Suppressor macrophage treated with lipopolysaccharide for 4 hours (primary cell): ENCODE data around the gene RIPOR3.
"Not testable (repeated sequence)": the region's sequence is repeated elsewhere in the genome, so short reads cannot be mapped to it uniquely, and the experiment has no call there.

ENCODE experiments used
- DNase-seq: peaks from one replicate; pipeline ENCODE4 v3.0.0-alpha.2; 2020

The RIPOR3 gene

DNA sequence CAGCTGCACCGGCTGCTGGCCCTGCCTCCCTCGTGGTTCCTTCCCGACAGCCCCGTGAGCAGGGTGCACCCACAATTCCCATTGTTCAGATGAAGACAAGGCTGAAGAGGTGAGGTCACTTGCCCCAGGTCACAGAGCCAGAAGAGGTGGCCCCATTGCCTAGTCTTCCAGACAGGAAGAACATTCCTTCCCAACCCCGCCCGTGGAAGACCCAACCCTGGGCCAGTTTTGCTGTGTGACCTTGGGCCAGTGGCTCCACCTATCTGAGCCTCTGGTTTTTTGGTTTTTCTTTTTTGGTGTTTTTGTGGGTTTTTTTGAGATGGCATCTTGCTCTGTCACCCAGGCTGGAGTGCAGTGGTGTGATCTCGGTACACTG, 61.7 kb downstream of the RIPOR3 start:
- no peak for DNase-seq

- no peak for DNase-seq
Measured at GRCh38 chr20:50628853-50629669, 62.3 kb downstream of the RIPOR3 start.

DNA sequence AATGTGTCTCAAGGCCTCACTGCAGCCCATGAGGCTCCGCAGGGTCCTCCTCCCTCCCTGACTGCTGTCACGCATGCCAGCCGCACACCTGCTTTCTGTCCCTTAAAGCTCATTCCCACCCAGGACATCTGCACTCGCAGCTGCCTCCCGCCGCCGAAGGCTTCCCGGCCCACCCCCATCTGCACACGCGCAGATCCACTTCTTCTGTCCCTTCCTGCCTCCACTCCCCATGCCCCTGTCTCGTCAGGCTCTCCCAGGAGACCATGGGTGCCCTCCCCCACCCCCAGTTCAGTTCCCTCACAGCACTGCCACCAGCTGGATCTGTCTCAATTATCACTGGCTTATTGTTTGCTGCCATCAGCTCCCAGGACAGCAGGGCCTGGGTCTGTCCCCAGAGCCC, 63.0 kb downstream of the RIPOR3 start:
- DNase-seq, result no peak

GRCh38 chr20:50627747-50628146, 63.6 kb downstream of the RIPOR3 start:
- DNase-seq, result no peak

DNA sequence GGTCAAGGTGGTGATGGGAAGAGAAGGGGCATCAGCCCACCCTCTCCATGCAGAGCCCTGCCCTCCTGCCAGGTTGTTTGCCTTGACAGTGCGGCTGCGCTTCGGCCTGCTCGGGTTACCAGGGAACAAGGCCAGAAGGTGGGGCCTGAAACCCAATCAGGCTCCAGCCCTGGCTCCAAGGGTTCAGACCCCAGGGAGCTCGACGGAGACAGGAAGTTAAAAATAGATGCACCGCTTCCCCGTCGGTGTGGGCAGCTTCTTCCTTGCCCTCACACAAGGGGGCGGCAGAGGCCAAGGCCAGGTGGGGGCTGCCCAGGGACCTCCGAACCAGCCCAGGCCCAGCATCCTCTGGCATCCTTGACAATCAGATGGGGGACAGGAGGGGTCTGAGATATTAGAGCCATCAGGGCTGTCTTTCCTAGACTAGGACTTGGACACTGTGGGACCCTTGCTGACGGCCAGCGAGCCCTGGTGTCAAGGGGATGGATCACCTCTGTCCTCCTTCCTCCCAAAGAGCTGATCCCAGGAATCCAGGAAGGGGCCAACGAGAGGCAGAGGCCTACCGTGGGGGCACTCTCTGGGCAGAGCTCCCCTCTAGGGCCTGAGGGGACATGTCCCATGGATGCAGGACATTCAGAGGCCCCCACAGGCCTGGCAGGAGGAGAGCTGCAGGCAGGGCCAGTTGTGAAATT, 65.2 kb downstream of the RIPOR3 start:
- DNase-seq, result peak; percentile 41

GRCh38 chr20:50624351-50625016, 66.9 kb downstream of the RIPOR3 start:
- DNase-seq, result no peak

GRCh38 chr20:50621068-50621665, 70.2 kb downstream of the RIPOR3 start:
- no peak for DNase-seq

DNA sequence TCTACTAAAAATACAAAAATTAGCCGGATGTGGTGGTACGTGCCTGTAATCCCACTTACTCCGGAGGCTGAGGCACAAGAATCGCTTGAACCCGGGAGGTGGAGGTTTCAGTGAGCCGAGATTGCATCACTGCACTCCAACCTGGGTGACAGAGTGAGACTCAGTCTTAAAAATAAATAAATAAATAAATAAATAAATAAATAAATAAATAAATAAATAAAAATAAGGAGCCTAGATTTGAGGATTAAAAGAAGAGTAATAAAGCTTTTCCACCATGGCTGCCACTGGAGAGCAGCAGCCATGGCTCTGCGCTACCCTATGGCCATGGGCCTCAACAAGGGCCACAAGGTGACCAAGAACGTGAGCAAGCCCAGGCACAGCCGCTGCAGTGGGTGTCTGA, 70.9 kb downstream of the RIPOR3 start:
- not testable (repeated sequence) for DNase-seq

GRCh38 chr20:50618537-50618936, 72.8 kb downstream of the RIPOR3 start:
- no peak for DNase-seq

GRCh38 chr20:50617022-50617421, 74.3 kb downstream of the RIPOR3 start:
- no peak for DNase-seq

DNA sequence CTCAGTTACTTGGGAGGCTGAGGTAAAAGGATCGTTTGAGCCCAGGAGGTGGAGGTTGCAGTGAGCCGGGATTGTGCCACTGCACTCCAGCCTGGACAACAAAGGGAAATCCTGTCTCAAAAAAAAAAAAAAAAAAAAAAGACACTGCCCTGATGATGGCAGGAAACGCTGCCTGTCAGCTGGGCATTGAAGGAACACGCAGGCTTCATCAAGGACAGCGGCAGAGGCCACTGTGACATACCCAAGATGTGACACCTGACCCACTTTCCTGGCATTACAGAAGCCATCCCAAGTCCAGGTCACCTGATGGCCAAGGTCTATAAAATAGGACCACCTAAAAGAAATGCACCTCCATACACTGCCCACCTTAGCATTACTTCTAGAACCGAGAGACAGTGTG, 75.9 kb downstream of the RIPOR3 start:
- no peak for DNase-seq

GRCh38 chr20:50613438-50614169, 77.7 kb downstream of the RIPOR3 start:
- DNase-seq, result no peak

DNA sequence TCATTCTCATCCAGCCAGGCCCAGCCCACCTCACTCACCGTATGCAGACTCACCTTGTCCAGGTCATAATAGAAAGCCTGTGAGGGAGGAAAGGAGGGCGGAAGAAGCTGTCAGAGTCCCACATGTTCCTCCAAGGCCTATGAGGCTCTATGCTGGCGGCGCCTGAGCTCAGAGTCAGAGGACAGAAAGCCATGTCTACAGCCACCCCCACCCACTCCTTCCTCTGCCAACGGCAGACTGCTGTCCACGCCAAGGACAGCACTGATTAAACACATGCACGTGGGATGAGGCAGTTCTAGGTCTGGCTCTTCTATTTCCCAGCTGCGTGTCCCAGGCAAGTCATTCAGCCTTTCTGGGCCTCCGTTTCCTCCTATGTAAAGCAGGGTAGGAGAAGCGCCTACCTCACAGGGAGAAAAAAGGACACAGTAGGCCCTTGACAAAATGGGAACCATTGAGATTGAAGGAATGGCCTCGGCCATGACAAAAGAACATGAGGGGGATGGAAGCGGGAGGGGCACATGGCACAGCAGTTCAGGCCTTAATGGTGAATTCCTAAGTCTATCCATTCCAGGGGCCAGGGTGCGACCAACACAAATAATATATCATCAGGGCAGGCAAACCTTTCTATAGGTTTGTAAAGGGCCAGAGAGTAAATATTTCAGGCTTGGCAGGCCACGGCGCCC, 80.1 kb downstream of the RIPOR3 start:
- no peak for DNase-seq

- no peak for DNase-seq
Measured at GRCh38 chr20:50610212-50610718, 81.1 kb downstream of the RIPOR3 start.

- no peak for DNase-seq
Measured at GRCh38 chr20:50609438-50609989, 81.8 kb downstream of the RIPOR3 start.

GRCh38 chr20:50608750-50609104, 82.6 kb downstream of the RIPOR3 start:
- no peak for DNase-seq

GRCh38 chr20:50607850-50608749, 83.2 kb downstream of the RIPOR3 start:
- no peak for DNase-seq

GRCh38 chr20:50607436-50607835, 83.9 kb downstream of the RIPOR3 start:
- DNase-seq, result no peak

GRCh38 chr20:50605136-50605535, 86.2 kb downstream of the RIPOR3 start:
- no peak for DNase-seq

- DNase-seq, result no peak
Measured at GRCh38 chr20:50604451-50604850, 86.9 kb downstream of the RIPOR3 start.
